Neural crest cell (in vitro differentiated cells): ENCODE data around the gene PANK4. TPM values are rescaled to one million over a fixed set of nuclear protein-coding genes. Genes with fewer than 3 reads are reported as not detected.

Experiments
- DNase-seq: peaks from one replicate; pipeline ENCODE4 v3.0.0; 2021; ENCODE audit warnings: low read depth, mixed read lengths, low spot score
- H3K27ac Mint-ChIP-seq: one replicate; pipeline ENCODE4 v1.8.0; 2021; ENCODE audit warnings: mild to moderate bottlenecking, mixed read lengths; ENCODE audit not compliant: unreplicated experiment
- H3K27me3 Mint-ChIP-seq: 2 replicates; pipeline ENCODE4 v1.8.0; 2021; ENCODE audit warnings: low read depth, mild to moderate bottlenecking, mixed read lengths
- H3K36me3 Mint-ChIP-seq: 2 replicates; pipeline ENCODE4 v1.8.0; 2021; ENCODE audit warnings: low read depth, mild to moderate bottlenecking, mixed read lengths
- H3K4me1 Mint-ChIP-seq: 2 replicates; pipeline ENCODE4 v1.8.0; 2021; ENCODE audit warnings: mixed read lengths
- H3K4me3 Mint-ChIP-seq: one replicate; pipeline ENCODE4 v1.8.0; 2021; ENCODE audit warnings: mild to moderate bottlenecking, mixed read lengths
- H3K9me3 Mint-ChIP-seq: 2 replicates; pipeline ENCODE4 v1.8.0; 2021; ENCODE audit warnings: mixed read lengths
- total RNA-seq: library from RNA; stranded (reverse); gene quantifications from 2 replicates; pipeline ENCODE4 v1.2.1, GENCODE V29; 2021
- TF ChIP-seq, protein P1 (sequence below): fragments of 200-600 bp; sonication (generic); conservative IDR thresholded peaks from 2 replicates; pipeline ENCODE4 v1.5.0; 2021; ENCODE audit warnings: antibody characterized with exemption, mild to moderate bottlenecking

PANK4 gene
- total RNA-seq, 1 donor from 2014 or later = 65.5 TPM

DNA sequence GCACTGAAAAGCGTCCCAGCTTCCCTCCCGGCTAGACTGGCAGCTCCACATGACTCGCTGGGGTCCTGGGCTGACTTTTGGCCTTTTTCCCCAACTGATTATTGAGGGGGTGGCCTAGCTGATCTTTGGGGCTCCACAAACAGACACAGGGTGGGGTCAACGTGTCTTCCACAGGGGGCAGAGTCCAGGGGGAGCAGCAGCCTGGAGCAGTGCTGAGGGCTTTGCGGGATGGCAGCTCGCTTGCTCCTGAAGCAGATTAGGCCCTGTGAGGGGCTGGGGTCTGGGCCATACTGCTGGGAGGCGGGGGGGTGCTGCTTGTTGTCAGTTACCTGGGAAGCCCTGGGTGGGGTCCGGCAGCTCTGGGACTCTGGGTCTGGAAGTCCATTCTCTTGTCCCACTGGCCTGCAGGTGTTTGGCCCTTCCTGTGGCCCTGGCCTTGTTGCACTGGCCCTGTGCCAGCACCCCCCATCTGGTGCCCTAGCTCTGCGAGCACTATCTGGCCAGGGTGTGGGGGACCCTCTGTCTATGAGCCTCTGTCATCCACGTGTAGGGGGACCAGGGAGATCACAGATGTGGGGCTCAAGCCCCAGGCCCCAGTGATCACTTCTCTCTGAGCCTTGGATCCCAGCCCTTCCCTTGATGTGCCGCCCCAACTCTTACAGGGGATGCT lies 16.0 kb upstream of the PANK4 start:
- TF ChIP-seq, protein P1, sequence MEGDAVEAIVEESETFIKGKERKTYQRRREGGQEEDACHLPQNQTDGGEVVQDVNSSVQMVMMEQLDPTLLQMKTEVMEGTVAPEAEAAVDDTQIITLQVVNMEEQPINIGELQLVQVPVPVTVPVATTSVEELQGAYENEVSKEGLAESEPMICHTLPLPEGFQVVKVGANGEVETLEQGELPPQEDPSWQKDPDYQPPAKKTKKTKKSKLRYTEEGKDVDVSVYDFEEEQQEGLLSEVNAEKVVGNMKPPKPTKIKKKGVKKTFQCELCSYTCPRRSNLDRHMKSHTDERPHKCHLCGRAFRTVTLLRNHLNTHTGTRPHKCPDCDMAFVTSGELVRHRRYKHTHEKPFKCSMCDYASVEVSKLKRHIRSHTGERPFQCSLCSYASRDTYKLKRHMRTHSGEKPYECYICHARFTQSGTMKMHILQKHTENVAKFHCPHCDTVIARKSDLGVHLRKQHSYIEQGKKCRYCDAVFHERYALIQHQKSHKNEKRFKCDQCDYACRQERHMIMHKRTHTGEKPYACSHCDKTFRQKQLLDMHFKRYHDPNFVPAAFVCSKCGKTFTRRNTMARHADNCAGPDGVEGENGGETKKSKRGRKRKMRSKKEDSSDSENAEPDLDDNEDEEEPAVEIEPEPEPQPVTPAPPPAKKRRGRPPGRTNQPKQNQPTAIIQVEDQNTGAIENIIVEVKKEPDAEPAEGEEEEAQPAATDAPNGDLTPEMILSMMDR = no peak
- H3K27ac Mint-ChIP-seq = no peak overlapping the region
- H3K4me1 Mint-ChIP-seq = peaks cover 28% of the 10 kb centered on the region
- H3K9me3 Mint-ChIP-seq = no peaks in the 10 kb centered on the region
- H3K27me3 Mint-ChIP-seq = no peaks in the 10 kb centered on the region
- H3K36me3 Mint-ChIP-seq = no peaks in the 10 kb centered on the region
- H3K4me3 Mint-ChIP-seq = peak overlapping the region; percentile 66
- no peak for DNase-seq

DNA sequence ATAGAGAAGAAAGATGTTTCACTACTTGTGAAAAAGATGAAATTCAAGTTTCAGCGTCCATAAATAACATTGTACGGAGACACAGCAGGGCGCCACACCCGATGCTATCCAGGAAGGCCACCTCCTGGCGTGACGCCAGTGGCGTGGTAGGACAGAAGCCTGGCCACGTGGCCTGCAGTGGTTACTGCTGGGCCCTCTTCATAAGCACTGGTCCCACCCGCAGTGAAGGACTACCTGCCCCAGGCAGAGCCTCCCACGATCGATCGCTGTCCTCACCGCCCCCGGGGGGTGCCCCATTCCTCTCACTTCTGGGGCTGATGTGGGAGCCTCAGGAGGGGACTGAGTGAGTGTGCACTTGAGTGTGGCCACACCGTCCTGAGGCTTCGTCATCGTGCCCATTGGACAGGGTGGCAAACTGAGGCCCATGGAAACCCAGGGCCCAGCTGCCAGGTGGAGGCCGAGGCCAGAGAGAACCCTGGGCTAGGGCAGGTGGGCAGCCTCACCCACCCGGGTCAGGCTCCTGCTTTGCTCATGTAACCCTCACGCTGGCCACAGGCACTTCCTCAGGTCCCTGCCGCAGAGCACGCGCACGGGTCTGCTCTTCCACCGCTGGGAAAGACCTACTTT lies 15.3 kb upstream of the PANK4 start:
- H3K36me3 Mint-ChIP-seq = no peaks in the 10 kb centered on the region
- H3K4me1 Mint-ChIP-seq = peaks cover 28% of the 10 kb centered on the region
- TF ChIP-seq, protein P1 = no peak
- DNase-seq = no peak
- no peak overlapping the region for H3K4me3 Mint-ChIP-seq
- H3K27me3 Mint-ChIP-seq = peaks cover 4% of the 10 kb centered on the region
- H3K27ac Mint-ChIP-seq = no peak overlapping the region
- H3K9me3 Mint-ChIP-seq = no peaks in the 10 kb centered on the region

- TF ChIP-seq, protein P1 = no peak
- peak; percentile 58 for DNase-seq
- H3K27me3 Mint-ChIP-seq = peaks cover 9% of the 10 kb centered on the region
- no peak overlapping the region for H3K27ac Mint-ChIP-seq
- peaks cover 33% of the 10 kb centered on the region for H3K4me1 Mint-ChIP-seq
- no peaks in the 10 kb centered on the region for H3K9me3 Mint-ChIP-seq
- H3K4me3 Mint-ChIP-seq = peak overlapping the region; percentile 82
- H3K36me3 Mint-ChIP-seq = no peaks in the 10 kb centered on the region
These were observed 14.6 kb upstream of the PANK4 start for GRCh38 chr1:2540816-2541492.

- DNase-seq = peak; percentile 43
- Mint-ChIP-seq H3K4me3 (no peak overlapping the region), H3K36me3 (no peaks in the 10 kb centered on the region), H3K9me3 (no peaks in the 10 kb centered on the region), H3K4me1 (peaks cover 35% of the 10 kb centered on the region), H3K27me3 (peaks cover 20% of the 10 kb centered on the region), H3K27ac (no peak overlapping the region)
- TF ChIP-seq, protein P1 = peak; percentile 51
These were observed 13.0 kb upstream of the PANK4 start for GRCh38 chr1:2539312-2539907.

GRCh38 chr1:2538872-2539271 lies 12.5 kb upstream of the PANK4 start:
- H3K4me3 Mint-ChIP-seq = no peak overlapping the region

More at GRCh38 chr1:2538872-2539271, 12.5 kb upstream of the PANK4 start:
- no peak overlapping the region for H3K27ac Mint-ChIP-seq
- peaks cover 23% of the 10 kb centered on the region for H3K27me3 Mint-ChIP-seq
- no peaks in the 10 kb centered on the region for H3K36me3 Mint-ChIP-seq
- no peaks in the 10 kb centered on the region for H3K9me3 Mint-ChIP-seq
- TF ChIP-seq, protein P1 = no peak
- DNase-seq = no peak
- peaks cover 33% of the 10 kb centered on the region for H3K4me1 Mint-ChIP-seq
